Large intestine (tissue), 12 donors: Measurements from ENCODE around the gene MMAA. TPM values are rescaled to one million over a fixed set of nuclear protein-coding genes. Genes with fewer than 3 reads are reported as not detected.
"Not testable (repeated sequence)": the region's sequence is repeated elsewhere in the genome, so short reads cannot be mapped to it uniquely, and the experiment has no call there.

Source experiments
- DNase-seq, 2 donors: peaks; one replicate each; pipeline versions ENCODE4 v3.0.0 to v3.0.0-alpha.2; 2013
- H3K27ac ChIP-seq: one replicate; pipeline ENCODE4 v1.5.1; 2013; ENCODE audit warnings: low read length
- H3K27me3 ChIP-seq: 2 replicates; pipeline ENCODE4 v1.6.1; 2013; ENCODE audit warnings: low read length; ENCODE audit not compliant: control insufficient read depth, insufficient read depth
- H3K36me3 ChIP-seq: 2 replicates; pipeline ENCODE4 v1.6.1; 2013; ENCODE audit warnings: low read length; ENCODE audit not compliant: control insufficient read depth, insufficient read depth
- H3K4me1 ChIP-seq: one replicate; pipeline ENCODE4 v1.6.1; 2013; ENCODE audit warnings: low read length; ENCODE audit not compliant: control insufficient read depth, insufficient read depth
- H3K4me3 ChIP-seq: one replicate; pipeline ENCODE4 v1.5.1; 2013; ENCODE audit warnings: low read length
- H3K9me3 ChIP-seq: one replicate; pipeline ENCODE4 v1.6.1; 2013; ENCODE audit warnings: mild to moderate bottlenecking, low read depth, low read length, moderate library complexity; ENCODE audit not compliant: control insufficient read depth
- WGBS: methylation state at CpG from one replicate; pipeline ENCODE4 v1.1.5; 2013; ENCODE audit warnings: low lambda C conversion rate; ENCODE audit not compliant: insufficient coverage; 5-methylcytosine and 5-hydroxymethylcytosine counted together
- long read RNA-seq, 11 donors: transcript quantifications; one replicate each; lab custom pipeline, GENCODE V29; 2026
- polyA plus RNA-seq: library from polyadenylated mRNA; unstranded; fragments of 120-200 nt; gene quantifications from one replicate; pipeline ENCODE4 v1.2.1, GENCODE V29; 2013

Gene MMAA
- 13.7 TPM for polyA plus RNA-seq
- long read RNA-seq, donor 1, full-length matches to known transcripts: 1 of 1 reads
- long read RNA-seq, donor 1, partial matches to known transcripts: 0 of 1 reads
- long read RNA-seq, donor 1, other reads (novel, unspliced or antisense): 0 of 1 reads
- long read RNA-seq, donor 2, full-length matches to known transcripts: 3 of 3 reads
- long read RNA-seq, donor 2, partial matches to known transcripts: 0 of 3 reads
- long read RNA-seq, donor 2, other reads (novel, unspliced or antisense): 0 of 3 reads
- long read RNA-seq, donor 3, full-length matches to known transcripts: 7 of 7 reads
- long read RNA-seq, donor 3, partial matches to known transcripts: 0 of 7 reads
- long read RNA-seq, donor 3, other reads (novel, unspliced or antisense): 0 of 7 reads
- long read RNA-seq, donor 4: 0 reads
- long read RNA-seq, donor 5, full-length matches to known transcripts: 3 of 3 reads
- long read RNA-seq, donor 5, partial matches to known transcripts: 0 of 3 reads
- long read RNA-seq, donor 5, other reads (novel, unspliced or antisense): 0 of 3 reads
- long read RNA-seq, donor 6, full-length matches to known transcripts: 4 of 4 reads
- long read RNA-seq, donor 6, partial matches to known transcripts: 0 of 4 reads
- long read RNA-seq, donor 6, other reads (novel, unspliced or antisense): 0 of 4 reads
- long read RNA-seq, donor 7: 0 reads
- long read RNA-seq, donor 8, full-length matches to known transcripts: 6 of 6 reads
- long read RNA-seq, donor 8, partial matches to known transcripts: 0 of 6 reads
- long read RNA-seq, donor 8, other reads (novel, unspliced or antisense): 0 of 6 reads
- long read RNA-seq, donor 9, full-length matches to known transcripts: 4 of 9 reads
- long read RNA-seq, donor 9, partial matches to known transcripts: 5 of 9 reads
- long read RNA-seq, donor 9, other reads (novel, unspliced or antisense): 0 of 9 reads
- long read RNA-seq, donor 10, full-length matches to known transcripts: 6 of 6 reads
- long read RNA-seq, donor 10, partial matches to known transcripts: 0 of 6 reads
- long read RNA-seq, donor 10, other reads (novel, unspliced or antisense): 0 of 6 reads
- long read RNA-seq, donor 11, full-length matches to known transcripts: 1 of 1 reads
- long read RNA-seq, donor 11, partial matches to known transcripts: 0 of 1 reads
- long read RNA-seq, donor 11, other reads (novel, unspliced or antisense): 0 of 1 reads

DNA sequence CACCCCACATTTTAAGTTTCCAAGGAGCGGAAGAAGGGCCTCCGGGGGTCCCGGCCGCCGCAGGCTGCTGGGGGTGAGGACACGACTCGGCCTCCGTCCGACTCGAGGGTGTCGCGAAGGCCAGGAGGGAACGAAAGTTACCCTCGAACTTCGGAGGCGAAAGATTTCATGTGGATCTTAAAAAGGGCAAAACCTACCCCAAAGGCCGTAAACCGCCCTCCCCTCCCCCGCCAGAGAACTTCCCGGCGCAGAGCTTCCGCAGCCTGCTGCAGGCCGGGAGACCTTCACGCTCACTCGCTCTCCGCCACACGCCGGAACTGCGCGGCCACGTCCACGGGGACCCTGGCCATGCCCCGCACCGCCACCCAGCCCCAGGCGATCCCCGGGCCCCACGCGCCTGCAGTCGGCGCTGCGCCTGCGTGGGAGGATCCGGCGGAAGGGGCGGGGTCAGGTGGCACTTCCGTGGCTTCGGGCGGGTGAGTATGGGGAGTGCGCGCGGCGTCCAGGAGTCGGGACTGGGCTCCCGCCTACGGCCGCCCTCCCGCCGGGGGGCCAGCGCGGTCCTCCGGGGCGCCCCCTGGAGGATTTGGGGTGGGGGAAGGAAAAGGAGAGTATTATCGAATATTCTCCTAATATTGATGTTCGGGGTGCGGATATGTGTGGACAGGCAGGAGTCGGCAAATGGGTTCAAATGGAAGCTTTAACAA lies at the start of gene MMAA:
Gene MMAA (plus strand): TSS at position 454 of the 707 bp plus-strand sequence. CDS start 19,755 bp downstream, outside the sequence.
- Histone ChIP-seq H3K27me3 (no peaks in the 10 kb centered on the region), H3K4me3 (peak within 1 kb of the TSS; percentile 56), H3K4me1 (no peaks in the 10 kb centered on the region), H3K9me3 (no peaks in the 10 kb centered on the region), H3K27ac (peak within 1 kb of the TSS; percentile 99), H3K36me3 (no peaks in the 10 kb centered on the region)
- peak; percentile 95 for DNase-seq
- 0% methylated on average over 3 of the region's 66 CpGs for WGBS

GRCh38 chr4:145574546-145574945 lies 44.6 kb upstream of the MMAA start:
- WGBS: no CpG with 5 or more reads among the region's 7 CpGs
- H3K27me3 ChIP-seq, H3K4me1 ChIP-seq, DNase-seq, H3K9me3 ChIP-seq, H3K4me3 ChIP-seq, H3K27ac ChIP-seq, H3K36me3 ChIP-seq: not testable (repeated sequence)

GRCh38 chr4:145580906-145581305 lies 38.3 kb upstream of the MMAA start:
- WGBS: 91% methylated on average over 3 of the region's 3 CpGs
- no peak for DNase-seq
- H3K27ac ChIP-seq: no peak overlapping the region
- H3K36me3 ChIP-seq: no peaks in the 10 kb centered on the region
- no peaks in the 10 kb centered on the region for H3K4me1 ChIP-seq
- no peak overlapping the region for H3K4me3 ChIP-seq
- H3K9me3 ChIP-seq: no peaks in the 10 kb centered on the region
- no peaks in the 10 kb centered on the region for H3K27me3 ChIP-seq

- Histone ChIP-seq H3K4me1 (no peaks in the 10 kb centered on the region), H3K9me3 (no peaks in the 10 kb centered on the region), H3K4me3 (no peak overlapping the region), H3K27ac (no peak overlapping the region), H3K27me3 (no peaks in the 10 kb centered on the region), H3K36me3 (no peaks in the 10 kb centered on the region)
- 100% methylated on average over 1 of the region's 6 CpGs for WGBS
- no peak for DNase-seq
These were observed 35.8 kb upstream of the MMAA start for GRCh38 chr4:145583191-145584055.

DNA sequence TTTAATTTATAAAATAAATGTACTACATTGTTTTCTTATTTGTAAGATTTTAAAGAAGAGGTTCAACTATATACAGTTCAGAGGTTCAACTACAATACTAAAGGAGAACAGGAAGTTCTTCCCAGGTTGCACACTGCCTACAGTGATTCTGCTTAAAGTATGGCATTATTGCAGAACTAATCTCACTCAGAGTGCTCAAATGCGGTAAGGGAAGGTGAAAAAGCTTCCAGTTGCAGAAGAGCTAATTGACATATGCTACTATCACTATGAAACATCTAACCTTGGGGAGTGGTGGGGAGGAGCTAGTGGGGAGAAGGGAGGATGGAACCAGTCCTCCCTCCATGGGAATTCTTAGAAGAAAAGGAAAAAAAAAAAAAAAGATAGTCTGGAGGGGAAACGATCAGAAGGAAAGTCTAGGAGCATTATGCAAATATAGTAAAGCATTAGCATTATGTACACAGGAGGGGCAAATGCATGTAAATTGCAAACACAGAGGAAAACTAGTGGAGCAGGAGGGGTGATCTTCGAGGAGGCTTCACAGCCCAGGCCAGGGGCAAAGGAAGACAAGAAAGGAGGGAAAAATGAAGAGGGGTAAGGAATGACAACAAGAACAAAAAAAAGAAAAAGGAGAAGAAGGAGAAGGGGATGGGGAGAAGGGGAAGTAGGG lies 32.0 kb upstream of the MMAA start:
- H3K4me1 ChIP-seq: no peaks in the 10 kb centered on the region
- 43% methylated on average over 2 of the region's 3 CpGs for WGBS
- no peak overlapping the region for H3K4me3 ChIP-seq
- DNase-seq: no peak
- no peaks in the 10 kb centered on the region for H3K36me3 ChIP-seq
- no peaks in the 10 kb centered on the region for H3K27me3 ChIP-seq
- H3K9me3 ChIP-seq: no peaks in the 10 kb centered on the region
- no peak overlapping the region for H3K27ac ChIP-seq

- H3K4me1 ChIP-seq, H3K9me3 ChIP-seq, H3K4me3 ChIP-seq, DNase-seq, H3K27me3 ChIP-seq, H3K27ac ChIP-seq, H3K36me3 ChIP-seq: not testable (repeated sequence)
- WGBS: no CpG with 5 or more reads among the region's 2 CpGs
These were observed 29.8 kb upstream of the MMAA start for GRCh38 chr4:145589381-145589780.

GRCh38 chr4:145589916-145590702 lies 29.1 kb upstream of the MMAA start:
- no peaks in the 10 kb centered on the region for H3K27me3 ChIP-seq
- no peaks in the 10 kb centered on the region for H3K36me3 ChIP-seq
- H3K9me3 ChIP-seq: no peaks in the 10 kb centered on the region
- 86% methylated on average over 2 of the region's 3 CpGs for WGBS
- H3K4me3 ChIP-seq: no peak overlapping the region
- H3K4me1 ChIP-seq: no peaks in the 10 kb centered on the region
- no peak for DNase-seq
- no peak overlapping the region for H3K27ac ChIP-seq

- no peaks in the 10 kb centered on the region for H3K27me3 ChIP-seq
These were observed 16.9 kb upstream of the MMAA start for GRCh38 chr4:145602129-145602760.

More at GRCh38 chr4:145602129-145602760, 16.9 kb upstream of the MMAA start:
- Histone ChIP-seq H3K36me3 (no peaks in the 10 kb centered on the region), H3K27ac (no peak overlapping the region), H3K4me3 (no peak overlapping the region), H3K9me3 (peaks cover 12% of the 10 kb centered on the region), H3K4me1 (no peaks in the 10 kb centered on the region)
- no peak for DNase-seq
- no CpG with 5 or more reads among the region's 4 CpGs for WGBS
